HT-29 (cell line): ENCODE measurements around the gene AGBL4. TPM values are rescaled to one million over a fixed set of nuclear protein-coding genes. Genes with fewer than 3 reads are reported as not detected.

Experiments
- DNase-seq: peaks from one replicate; pipeline ENCODE4 v3.0.0-alpha.2; 2015; ENCODE audit warnings: low spot score
- total RNA-seq: library from RNA; depleted of rRNA; stranded (reverse); fragments of >200 nt; shearing (Covaris generic); gene quantifications from 2 replicates; pipeline ENCODE4 v1.2.3, GENCODE V29; 2014

AGBL4 gene
- total RNA-seq, 1 experiment from 2014 or later, result not detected

DNA sequence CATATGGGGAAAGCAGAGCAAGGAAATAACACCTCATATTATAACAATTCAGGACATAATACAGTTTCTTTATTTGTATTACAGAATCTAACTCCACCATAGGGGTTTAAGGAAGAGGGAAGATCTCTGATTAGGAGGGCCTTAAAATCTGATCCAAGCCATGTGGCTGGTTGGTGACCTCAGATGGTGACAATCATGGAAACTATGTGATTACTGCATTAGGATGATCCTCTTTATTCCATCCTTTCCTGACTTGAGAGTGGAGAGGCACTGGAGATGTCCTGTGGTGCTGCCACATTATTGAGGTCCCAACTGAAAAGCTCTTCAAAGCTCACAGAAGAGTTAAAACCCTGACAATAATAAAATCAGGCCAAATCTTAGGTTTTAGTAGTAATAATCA, 1078.9 kb downstream of the AGBL4 start:
- no peak for DNase-seq

GRCh38 chr1:48943826-48944225, 1079.9 kb downstream of the AGBL4 start:
- DNase-seq, result no peak

DNA sequence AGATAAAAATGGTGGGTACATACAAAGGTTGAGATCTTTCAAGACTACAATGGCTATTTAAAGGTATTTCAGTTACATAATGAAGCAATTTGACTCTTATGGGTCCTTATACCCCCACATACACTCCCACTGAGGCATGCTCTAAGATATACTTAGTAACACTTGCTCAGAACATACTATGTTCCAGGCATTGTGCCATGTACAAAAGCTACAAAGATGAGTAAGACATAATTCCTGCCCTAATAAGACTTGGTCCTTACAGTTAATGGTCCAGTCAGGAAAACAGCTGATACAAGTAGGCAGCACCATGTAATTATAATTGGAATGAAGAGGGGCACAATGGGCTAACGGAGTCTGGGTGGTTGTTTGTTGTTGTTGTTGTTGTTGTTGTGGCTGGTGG, 1080.4 kb downstream of the AGBL4 start:
- no peak for DNase-seq

DNA sequence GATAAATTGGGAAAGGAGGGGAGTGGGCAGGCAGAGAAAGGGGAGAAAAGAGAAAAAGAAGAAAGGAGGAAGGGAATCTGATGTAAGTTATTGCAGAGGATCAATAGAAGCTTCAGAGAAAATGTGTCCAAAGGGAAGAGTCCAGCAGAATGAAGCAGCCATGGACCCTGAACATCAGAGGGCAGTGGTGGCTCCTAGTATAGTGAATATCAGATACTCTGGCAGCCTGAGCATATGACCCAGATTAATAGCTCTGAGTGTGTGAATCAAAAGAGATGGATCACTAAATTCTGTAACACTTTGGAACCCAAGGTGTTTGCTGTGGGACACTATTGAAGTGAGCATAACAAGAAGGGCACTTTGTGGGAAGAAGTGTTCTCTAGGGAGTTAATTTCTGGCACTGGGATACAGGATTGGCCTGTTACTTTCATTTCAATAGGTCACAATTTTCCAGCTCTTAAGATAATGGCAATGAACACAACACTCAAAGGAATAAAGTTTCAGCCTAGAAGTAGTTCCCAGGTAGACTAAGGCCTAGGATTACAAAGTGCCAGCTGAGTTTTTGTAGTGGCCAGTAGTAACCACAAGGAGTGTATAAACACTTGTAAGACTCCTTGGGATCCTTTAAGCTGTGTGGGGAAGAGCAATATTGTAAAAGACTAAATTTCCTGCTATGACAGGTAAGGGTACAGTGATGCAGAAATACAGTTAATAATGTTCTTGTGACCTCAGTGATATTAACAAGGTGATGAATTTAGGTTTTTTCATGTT, 1082.6 kb downstream of the AGBL4 start:
- no peak for DNase-seq

- no peak for DNase-seq
These were observed 1083.4 kb downstream of the AGBL4 start for GRCh38 chr1:48940354-48940753.

GRCh38 chr1:48939828-48940227, 1083.9 kb downstream of the AGBL4 start:
- DNase-seq, result no peak

DNA sequence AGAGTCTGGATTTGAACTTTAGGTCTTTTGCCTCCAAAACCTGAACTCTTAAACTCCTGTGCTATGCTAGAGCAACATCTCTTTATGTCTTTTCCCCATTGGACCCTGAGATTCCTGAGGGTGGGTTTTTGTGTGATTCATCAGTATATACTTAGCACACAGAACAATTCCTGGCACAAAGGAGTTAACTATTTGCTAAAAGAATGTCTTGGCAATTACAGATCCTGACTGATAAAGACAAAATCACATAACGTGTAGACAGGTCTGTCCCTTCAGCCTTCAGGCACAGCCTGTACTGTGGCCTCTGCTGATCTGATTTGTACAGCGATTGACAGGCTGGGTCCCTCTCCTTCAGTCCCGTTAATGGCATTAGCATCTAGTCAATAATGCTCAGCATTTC, 1084.7 kb downstream of the AGBL4 start:
- DNase-seq, result no peak

DNA sequence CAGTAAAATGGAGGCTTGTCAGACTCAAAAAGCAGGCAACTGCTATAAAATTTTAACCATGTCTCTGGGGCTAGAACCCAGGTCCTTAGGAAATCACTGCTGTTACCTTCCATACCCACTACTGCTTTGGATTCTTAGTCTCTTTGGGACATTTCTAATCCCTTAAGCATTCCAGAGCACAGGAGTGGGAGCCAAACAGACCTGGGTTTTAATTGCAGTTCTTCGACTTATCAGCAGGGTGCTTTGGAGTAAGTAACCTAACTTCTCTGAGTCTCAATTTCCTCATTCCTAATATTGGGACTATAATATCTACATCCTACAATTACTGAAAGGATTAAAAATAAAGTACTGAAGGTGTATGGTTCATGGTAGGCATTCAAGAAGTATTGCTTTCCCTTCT, 1086.0 kb downstream of the AGBL4 start:
- no peak for DNase-seq

- no peak for DNase-seq
These were observed 1087.3 kb downstream of the AGBL4 start for GRCh38 chr1:48936436-48936835.

DNA sequence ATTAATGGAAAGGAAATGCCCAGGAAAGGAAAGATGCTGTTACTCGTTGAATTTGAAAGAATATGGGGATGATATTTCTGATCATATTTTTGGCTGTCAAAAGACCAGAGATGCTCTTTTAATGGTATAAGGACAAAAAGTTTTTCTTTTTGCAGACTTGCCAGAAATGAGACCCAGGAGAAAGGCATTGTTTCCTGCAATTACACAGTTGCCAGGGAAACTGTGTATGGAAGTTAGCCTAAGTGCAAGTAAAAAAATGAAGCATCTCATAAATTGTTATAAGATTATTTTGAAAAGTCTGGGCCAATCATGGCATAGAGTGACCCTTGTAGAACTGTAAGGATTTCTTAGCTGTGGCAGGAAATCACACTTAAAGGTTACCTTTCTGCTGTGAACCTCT, 1091.4 kb downstream of the AGBL4 start:
- no peak for DNase-seq

- no peak for DNase-seq
These were observed 1092.1 kb downstream of the AGBL4 start for GRCh38 chr1:48931506-48932192.

DNA sequence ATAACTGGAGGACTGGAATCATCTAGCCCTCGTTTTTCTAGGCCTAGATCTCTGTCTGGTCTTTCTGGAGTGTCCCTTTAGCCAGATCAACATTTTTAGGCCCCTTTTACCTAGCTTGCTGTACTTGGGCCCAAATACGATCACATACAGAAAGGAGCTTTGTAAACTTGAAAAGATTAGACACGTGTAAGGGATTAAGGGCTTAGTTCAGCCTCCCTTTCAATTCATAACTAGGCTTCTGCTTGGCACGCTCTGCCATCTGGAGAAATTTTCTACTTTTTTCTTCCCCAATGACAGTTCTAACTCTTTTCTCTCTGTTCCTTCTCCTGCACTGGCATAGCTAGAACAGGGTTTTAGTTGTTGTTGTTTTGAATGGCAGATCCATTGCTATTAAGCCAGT, 1093.7 kb downstream of the AGBL4 start:
- DNase-seq, result no peak

DNA sequence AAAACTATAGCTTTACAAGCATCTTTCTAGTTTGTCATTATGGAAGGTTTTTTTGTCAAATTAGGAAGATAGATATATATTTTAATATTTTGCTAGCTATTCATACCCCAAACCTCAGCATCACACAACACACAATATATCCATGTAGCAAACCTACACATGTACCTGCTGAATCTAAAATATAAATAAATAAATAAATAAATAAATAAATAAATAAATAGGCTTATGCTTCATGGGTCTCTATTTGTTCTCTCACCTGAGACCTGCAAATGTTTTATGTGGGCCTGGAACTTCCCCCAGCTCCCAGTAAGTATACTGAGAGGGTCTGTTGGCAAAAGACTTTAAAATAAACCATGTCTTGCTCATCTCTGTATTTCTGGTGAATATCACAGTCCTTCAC, 1099.7 kb downstream of the AGBL4 start:
- DNase-seq, result no peak

GRCh38 chr1:48923116-48923515, 1100.6 kb downstream of the AGBL4 start:
- no peak for DNase-seq

DNA sequence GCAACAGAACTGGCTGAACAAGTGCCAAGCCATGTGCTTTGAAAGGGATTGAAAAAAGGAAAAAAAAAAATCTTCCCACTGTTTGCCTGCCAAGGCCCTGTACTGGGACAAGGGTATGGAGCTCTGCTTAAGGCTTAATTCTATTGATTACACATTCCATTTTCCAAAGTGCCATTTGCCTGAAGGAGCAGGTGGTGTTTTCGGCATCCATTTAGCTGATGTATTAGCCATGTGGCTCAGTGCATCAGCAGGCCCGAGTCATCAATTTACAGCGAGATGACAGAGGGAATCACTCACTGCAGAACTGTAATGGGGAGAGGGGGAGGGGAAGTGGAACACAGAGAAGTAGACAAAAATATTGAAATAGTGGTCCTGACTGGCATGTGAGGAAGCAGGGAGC, 1102.9 kb downstream of the AGBL4 start:
- DNase-seq, result no peak

- DNase-seq, result no peak
These were observed 1105.7 kb downstream of the AGBL4 start for GRCh38 chr1:48917901-48918603.

DNA sequence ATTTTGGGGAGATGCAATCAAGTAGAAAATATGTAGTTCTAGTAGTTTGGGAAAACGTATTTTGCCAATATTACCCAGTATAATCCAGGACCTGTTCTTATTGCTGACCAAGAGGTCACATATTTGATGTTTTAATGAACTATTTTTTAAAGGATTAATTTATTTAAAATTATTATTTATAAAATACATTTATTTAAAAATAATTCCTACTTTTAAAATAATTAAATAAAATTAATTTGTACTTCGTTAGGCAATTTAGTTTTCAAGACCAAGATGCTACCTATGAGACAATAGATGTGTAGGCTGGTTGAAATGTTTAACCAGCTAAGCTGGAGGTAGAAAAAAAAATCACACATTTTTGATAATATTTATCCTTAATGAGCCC, 1106.7 kb downstream of the AGBL4 start:
- DNase-seq, result no peak

DNA sequence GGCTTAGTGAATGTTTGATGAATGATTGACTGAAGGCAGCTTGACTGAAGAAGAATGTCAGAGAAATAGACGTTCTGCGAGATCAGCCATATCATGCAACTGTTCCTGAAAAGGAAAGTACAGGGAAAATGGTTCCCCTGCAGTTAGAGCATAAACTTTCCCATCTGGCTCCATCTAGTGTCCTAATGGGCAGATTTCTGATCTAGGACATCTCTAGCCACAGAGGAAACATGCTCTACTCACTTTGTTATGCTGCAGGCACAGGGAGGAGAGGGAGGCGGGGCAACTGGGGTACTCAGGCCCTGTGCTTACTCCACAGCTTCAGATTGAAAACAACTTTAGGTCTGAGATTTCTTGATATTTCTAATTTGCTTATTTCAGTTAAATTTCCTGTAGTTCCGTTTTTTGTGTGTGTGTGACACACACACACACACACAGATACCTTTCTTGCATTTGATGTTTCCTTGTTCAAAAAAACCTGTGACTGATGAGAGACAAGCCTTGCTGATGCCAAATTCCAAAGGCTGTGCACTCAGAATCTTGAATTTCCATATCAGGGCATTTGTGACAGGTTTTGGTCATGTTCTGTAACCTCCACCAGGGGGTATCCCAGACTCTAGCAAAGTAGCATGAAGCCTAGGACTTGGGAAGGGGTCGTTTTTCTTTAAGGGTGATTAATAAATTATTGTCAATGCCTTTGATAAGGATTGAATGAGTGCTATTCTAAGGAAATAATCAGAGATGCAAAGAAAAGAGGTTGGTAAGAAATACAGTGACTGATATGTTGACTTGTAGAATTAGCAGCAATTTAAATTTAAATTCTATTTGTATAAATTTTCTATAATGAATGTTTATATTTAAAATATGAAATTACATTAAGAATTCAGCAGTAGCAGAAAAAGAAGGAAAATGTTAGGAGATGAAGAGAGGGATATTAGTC, 1107.4 kb downstream of the AGBL4 start:
- peak; percentile 36 for DNase-seq

- no peak for DNase-seq
These were observed 1115.1 kb downstream of the AGBL4 start for GRCh38 chr1:48908606-48909005.

- no peak for DNase-seq
These were observed 1117.0 kb downstream of the AGBL4 start for GRCh38 chr1:48906729-48907128.

- DNase-seq, result no peak
These were observed 1117.6 kb downstream of the AGBL4 start for GRCh38 chr1:48906164-48906563.

- DNase-seq, result no peak
These were observed 1120.5 kb downstream of the AGBL4 start for GRCh38 chr1:48903291-48903690.
